Amygdala (tissue), 56 donors: ENCODE measurements around the gene PDE1C.

Experiments
- DNase-seq, 56 donors: peaks; one replicate each; lab custom pipeline; 2025; lab: John Stamatoyannopoulos, UW

The PDE1C gene

DNA sequence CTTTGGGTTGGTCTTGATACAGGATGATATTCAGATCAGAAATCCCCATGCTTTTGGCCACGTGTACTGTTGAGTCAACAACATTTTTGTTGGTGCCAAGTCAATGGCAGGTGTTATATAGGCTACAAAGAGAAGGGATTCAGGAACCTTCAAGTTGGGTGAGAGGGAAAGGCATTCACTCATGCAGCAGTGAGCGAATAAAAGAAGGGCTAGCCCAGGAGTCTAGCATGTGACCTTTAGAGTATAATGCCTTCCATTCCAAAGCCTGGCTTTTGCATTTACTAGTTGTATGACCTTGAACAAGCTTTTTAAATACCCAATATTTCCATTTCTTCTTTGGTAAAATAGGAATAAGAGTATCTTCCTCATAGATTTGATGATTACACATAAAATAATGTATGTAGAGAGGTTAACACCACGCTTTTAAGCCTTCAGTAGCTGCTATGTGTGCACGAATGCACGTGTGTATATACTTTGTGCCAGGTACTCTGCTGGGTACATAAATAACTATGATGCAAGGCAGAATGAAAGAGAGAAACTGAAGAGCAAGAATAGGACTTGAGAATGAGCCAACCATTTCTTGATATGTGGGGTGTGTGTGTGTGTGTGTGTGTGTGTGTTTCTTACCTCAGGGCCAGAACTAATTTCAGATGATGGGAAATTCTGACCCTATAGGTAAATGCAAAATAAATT is 163.6 kb downstream of the PDE1C start:
- DNase-seq = no peak

DNA sequence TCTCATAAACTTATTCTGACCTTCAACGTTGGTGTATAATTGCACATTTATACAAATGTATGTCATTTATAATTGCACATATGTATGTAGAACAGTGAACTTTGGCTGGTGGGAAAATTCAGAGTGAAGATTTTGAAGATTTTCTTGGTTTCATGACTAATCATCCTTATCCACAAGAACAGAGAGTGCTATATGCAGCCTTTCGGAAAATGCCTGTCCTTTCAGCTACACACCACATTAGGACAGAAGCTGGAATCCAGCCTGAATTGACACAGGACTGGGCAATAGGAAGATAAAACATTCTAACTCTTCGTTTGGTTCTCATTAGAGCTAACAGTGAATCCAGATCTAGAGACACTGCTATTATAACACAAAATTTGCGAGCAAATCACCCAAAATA is 166.2 kb downstream of the PDE1C start:
- DNase-seq = no peak

DNA sequence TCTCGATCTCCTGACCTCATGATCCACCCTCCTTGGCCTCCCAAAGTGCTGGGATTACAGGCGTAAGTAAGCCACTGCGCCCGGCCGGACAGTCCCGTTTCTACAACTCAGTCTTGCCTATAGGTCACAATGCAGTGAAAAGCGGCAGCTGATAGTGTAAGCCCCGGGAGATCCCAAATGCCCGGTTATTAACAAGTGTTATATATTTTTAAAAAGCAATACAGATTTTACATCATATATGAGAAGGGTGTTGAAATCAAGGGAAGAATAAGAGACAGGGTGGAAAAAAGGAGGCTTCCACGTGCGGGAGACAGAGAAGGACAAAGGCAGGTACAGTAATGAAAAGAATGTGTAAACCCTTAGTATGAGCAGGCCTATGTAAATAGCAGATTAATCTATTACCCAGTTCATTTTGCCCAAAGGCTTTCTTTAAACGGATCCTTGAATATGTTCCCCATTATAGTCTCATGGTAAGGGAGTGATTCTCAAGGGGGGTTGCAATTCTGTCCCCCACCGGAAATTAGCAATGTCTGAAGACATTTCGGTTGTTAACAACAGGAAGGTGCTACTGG is 170.8 kb downstream of the PDE1C start:
- DNase-seq = no peak

DNA sequence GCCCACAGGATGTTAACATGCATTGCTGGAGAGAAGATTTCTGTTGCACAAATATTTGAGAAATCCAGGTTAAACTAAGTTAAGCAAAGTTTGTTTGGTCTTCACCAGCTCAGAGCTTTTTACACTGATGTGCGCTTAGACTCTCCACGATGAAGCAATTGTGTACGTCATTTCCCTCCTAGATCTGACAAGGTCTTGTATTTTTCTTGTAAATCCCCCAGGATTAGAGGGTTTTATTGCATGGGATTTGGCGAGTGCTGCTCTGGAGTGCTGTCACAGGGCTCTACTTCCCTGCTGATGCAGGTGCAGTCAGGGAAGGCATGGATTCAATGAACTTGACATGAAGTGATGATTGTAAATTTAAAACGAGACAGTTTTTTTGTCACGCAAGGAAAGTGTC is 173.3 kb downstream of the PDE1C start:
- DNase-seq = no peak

DNA sequence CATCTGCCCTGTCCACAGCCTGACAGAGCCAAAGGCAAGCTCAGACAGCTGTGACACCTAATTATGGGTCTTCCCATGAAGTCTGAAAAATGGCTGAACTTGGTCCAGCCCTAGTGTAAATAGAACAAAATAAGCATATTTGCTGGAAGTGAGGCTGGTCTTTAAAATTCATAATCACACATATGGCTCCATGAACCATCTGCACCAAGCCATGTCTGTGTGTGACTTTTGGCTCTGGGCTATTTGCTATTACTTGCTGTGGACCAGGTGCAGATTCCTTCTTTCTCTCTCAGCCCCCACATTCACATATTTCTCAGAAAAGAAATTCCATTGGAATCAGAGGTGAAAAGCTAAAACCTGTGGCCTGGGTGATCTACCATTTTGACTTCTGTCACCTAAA is 175.9 kb downstream of the PDE1C start:
- DNase-seq = no peak

DNA sequence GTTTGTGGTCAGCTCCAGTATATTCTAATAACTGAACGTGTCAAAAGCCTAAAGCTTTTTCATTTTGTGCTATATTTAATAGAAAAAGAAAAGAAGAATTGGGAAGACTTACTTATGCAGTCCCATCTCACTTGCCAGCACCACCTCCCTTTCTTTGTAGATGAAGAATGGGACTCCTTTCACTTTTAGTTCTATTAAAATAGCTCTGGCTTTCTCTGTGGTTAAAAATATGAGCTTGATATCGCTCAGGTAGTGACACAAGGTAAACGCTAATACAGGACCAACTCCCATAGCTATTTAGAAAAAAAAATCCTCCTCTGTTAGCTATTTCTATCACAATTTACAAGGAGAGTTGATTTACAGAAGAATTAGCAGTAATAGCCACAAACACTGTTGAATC is 176.8 kb downstream of the PDE1C start:
- no peak for DNase-seq

DNA sequence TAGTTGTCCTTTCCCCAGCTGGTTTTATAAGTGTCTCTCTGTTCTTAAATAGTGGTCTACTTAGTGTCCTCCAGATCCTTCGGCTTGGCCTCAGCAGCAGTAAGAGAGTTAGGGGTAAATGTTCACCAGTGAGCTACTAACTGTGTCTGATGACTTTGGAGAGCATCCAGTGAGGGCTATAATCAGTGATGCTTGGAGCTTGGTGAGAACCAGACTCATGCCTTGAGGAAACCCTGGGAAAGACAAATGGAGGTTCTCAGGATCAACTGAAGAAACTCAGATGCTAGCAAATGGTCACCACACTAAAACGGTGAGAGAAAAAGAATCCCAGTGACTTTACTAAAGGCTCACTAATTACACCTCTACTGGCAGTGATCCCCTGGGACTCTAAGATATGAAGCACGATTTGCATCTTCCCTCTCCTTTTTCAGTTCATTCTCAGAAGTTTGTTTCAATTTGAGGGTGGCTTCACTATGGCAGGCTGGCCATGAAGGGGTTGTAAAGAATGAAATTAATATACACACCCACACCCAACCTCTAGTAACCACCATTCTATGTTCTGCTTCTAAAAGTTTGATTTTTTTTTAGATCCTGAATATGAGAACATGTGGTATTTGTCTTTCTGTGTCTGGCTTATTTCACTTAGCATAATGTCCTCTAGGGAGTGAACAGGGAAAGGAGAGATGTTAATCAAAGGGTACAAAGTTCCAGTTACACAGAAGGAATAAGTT is 177.9 kb downstream of the PDE1C start:
- DNase-seq = no peak

DNA sequence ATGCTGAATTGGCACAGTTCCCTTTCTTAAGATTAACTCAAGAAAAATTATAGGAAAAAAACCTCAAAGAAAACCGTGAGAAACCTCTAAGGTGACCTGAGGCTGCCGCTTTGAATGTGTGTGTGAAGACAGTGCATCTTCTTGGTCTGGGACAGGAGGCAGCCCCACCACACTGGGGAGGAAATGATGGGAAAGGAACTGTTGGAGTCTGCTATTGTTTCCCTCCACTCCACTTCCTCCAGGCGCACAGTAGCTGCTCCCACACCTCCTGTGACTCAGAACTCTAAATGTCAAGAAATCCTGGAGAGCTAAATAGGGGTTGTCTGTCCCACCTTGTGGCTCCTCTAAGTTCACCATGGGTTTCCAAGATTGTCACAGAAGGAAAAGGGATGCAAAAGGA is 179.4 kb downstream of the PDE1C start:
- DNase-seq = no peak

DNA sequence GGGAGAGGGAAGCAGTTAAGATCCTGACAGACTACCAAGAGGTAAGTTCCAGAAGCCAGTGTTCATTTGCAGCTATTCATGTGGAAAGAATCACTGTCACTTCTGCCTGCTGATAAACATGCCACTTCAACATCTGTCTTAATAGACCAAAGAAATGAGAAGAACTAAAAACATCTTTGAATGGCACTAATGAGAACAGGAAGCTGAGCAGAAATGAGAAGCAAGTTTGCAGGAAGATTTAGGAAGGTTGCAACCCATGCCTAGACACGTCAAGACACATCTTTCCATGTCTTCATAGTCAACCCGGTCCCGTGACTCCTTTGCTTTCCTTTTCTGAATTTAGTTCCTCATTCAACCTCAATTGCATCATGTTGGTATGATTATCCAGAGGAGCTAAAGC is 180.0 kb downstream of the PDE1C start:
- DNase-seq = no peak

DNA sequence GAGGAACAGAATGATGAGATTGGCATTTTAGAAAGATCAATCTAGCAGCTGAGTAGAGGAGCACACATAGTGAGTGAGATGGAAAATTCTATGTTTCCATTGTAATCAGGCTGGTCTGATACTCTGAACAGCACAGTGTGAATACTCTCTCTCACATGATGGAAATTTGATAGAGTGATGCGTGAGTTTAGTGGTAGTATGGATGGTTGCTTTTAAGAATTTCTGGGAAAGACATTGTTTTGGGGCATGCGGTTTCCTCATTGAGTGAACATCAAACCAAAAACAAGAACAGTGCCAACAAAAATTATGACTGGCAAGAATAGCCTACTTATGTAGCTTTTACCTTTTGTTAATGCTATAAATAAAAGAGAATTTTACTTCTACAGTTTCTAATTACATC is 183.2 kb downstream of the PDE1C start:
- DNase-seq = no peak

DNA sequence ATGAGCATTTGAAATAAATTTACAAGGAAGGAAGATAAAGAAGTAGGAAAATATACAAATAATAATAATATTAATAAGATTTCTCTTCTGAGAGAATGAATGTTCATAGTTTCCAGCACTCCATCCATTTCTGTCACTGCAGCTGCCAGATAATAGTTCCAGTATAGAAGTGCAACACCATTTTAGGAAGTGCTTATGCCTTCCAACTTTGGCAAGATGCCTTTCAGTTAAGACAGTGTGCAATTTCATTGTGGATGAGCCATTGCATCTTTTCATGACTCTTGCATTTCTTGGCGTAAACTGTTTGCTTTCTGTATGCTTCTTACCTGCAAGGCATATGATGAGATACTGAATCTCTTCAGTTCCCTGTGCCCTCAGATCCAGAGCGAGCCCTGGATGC is 185.0 kb downstream of the PDE1C start:
- no peak for DNase-seq

DNA sequence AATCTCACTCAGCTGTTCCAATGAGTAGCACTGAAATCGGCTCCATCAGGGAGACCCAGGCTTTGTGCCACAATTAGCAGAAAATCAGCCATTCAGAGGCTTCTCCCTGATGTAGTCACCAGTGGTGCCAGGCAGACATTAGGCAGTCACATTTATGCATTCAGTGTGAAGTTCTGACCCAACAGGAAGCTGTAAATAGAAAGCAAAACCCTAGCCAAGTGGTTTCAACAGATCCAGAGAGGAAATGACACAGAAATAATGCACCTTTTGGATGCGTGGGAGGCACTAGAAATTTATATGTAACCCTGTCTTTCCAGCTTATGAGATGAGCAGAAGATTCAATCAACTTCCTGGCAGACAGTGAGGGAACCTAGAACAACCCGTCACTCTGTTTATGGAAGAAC is 186.4 kb downstream of the PDE1C start:
- peak in 46 of 56 donors; percentile 6 to 80 (median 34) for DNase-seq

DNA sequence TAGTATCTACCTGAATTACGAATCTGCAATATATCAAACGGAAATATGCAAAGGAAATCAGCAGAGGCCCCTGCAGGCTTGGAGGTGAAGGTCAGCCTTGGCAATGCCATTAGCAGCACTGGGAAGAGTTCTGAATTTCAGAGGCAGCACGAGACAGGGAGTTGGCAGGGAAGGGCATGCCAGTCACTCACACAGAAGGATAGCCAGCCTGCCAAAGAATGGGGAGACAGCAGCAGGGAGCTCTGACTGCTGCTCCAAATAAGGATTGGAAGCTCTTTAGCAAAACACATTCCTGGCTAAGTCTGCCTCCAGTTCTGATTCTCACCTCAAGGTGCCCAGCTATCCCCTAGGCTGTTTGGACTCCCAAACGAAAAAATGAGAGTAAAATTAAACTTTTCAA is 188.0 kb downstream of the PDE1C start:
- peak in 36 of 56 donors; percentile 4 to 71 (median 35) for DNase-seq

DNA sequence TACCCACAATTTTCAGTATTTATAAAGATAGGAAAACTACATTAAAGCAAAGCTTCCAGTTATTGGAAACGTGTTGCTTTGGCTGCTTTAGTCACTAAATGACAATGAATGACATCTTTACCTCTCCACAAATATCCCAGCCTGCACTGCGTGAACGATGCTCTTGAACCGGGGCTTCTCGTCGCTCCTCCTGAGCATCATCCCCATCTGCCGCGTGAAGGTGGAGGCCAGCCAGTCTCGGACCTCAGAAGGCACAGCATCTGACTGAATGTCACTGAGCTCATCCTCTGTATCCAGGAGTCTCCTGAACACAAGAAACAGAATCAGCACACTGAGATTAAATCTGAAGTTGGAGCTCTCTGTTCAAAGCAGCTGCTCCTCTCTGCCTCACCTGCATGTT is 191.3 kb downstream of the PDE1C start:
- DNase-seq = peak in 1 of 56 donors; percentile 1

DNA sequence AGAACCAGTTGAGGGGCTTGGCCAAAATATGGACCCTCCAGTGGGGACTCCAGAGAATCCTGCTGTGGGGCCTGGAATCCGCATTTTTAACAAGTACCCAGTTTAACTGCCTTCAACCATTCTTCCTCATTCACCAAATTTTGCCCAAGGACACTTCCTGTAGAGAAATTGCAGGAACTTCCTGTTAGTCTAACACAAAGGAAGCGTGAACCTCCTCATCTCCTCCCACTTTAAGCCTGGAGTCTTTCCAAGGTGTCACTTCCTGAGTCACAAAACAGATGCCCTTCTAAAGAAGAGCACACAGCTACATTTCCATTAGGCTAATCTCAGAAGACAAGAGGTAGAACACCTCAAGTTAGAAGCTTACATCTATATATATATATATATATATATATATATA is 194.8 kb downstream of the PDE1C start:
- DNase-seq = peak in 2 of 56 donors; percentile 6 to 13

DNA sequence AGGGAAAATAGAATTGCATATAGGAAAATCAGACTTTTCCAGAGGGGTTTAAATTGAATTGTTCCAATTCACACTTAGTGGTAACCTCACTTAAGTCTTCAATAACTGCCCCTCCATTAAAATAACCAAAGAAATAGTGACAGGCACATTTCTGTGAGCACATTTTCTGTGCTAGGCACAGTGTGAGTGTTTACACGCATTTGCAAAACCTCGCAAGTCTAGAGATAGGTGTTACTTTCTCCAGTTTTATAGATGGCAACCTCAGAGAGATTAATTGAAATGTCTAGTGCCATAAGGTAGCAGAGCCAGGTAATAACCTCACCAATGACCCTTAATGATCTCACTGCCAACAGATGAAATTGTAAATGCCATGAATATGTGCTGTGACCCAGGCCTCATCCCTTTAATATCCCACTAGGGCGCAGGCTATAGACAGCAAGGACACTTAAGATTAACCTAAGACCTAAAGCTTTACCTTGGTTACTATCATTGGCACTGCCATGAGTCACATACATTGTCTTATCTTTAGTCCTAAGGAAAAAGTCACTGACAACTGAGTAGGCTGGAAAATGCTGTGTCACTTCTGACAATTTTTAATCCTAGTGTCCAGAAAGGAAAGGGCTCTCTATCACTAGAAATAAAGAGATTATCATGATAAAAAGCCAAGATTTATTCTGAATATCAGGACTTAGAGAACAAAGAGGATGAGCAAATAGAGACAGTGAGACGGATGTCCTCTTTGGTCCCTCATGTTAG is 195.4 kb downstream of the PDE1C start:
- no peak for DNase-seq

DNA sequence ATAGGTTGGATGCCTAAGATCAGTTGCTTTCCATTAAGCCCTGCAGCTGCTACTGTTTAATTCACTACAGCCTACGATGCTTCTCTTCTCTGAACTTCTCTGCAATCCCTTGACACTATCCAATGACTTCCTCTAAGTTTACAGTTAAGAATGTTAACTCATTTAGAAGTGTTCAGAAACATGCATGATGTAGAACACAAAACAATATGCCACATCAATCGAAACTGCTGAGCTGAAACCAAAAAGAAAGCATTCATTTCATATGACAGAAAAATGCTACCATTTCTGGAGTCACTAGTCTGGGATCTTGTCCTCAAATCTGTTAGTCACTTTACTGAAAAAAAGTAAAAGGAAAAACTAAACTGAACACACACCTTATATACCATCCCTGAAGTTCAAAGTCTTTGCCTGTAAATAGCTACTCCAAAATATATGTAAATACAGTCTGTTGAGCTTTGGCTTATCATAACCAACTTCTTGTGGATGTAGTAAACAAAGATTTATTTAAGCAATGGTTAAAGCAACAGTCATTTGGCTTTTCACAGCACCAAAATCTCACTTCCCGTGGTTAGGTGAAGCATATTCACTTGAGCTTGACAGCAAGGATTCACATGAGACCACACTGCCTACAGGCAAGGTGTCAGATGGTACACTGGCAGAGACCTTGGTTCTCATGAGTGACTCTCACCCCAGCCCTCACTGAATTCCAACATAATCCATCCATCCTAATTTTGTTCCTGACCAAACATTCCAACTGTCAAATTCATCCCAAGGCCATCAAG is 196.2 kb downstream of the PDE1C start:
- DNase-seq = no peak

DNA sequence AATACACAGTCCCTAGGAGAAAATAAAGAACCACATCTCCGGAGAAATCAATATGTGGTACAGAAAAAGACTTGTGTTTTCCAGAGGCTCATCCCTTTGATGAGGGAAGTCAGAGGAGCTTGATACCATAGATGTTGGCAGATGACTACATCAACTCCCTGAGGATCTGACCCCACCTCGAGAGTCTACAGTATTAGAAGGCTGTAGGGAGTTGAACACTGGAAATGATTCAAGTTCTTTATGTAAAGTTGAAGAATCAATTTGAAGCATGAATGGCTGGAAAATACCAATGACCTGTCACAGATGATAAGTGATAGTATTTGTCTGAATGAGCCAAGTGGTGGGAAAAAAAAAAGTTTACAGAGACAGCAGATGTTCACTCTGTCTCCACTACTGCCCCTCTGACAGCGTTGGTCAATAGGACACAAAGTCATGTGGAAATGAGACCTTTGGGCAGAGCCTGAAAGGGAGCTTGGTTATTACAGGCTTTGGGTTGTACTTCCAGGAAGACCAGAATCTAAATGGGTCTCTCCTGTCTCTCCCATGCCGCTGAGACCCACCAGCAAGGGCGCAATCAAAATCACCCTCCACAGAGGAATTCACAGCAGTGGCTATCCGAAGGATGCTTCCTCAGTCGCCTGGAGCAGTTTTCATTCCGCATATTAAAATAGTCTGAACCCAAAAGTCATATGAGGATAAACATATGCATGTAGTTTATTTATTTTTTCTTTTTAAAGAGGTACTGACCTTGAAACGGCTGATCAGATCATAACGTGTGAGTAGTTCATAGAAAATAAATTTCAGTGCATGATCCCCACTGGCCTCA is 197.4 kb downstream of the PDE1C start:
- DNase-seq = no peak

DNA sequence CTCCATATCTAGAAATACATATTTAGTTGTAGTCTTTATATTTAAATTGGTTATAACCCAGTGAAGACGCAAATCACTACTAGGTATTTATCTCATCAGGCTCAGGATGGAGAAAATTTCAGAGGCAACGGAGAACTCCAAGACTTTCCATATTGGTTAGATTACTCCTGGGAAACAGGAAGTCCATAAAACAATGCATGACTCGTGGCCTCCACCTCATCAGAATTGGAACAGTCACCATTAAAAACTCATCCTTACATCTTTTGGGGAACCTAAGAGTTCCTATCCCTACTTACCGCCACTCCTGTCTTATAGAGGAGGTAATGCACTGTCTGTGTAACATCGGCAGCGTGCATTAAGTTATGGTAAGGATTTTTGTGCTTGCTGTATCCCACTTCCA is 205.6 kb downstream of the PDE1C start:
- no peak for DNase-seq

DNA sequence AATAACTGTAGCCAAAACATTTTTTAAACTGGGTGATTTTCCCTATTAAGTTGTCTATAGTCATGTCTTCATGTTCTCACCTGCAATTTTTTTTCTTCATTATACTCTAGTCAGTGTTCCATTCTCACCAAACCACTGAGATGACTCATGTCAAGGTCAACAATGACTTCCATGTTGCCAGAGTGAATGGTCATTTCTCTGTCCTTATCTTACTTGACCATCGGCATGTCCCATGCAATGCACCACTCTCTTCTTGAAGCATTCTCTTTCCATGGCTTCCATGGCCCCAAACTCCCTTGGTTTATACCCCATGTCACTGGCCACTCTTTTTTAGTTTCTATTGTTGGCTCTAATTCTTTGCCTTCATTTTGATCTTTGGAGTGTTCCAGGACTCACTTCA is 209.3 kb downstream of the PDE1C start:
- DNase-seq = no peak
